ENCODE results near the gene JAML. TPM values are rescaled to one million over a fixed set of nuclear protein-coding genes. Genes with fewer than 3 reads are reported as not detected.

Gene JAML
- total and polyA plus RNA-seq, 9 of the 15 experiments (the other 6 are each of a cell fraction or from before 2014, with no cell fraction given): 0.05 to 0.32 (median 0.22) TPM; not detected in 4

- TF ChIP-seq CREB5 (CRISPR knock-in tag; IDR thresholded peaks at IDR 0.05) (no peak), YY1 (IDR thresholded peaks at IDR 0.05; ENCODE audit: borderline replicate concordance in 1 of 3, control insufficient read depth in 1 of 3, extremely low read depth in 1 of 3, insufficient read depth in 3 of 3, insufficient read length in 1 of 3, insufficient replicate concordance in 2 of 3, low read depth in 1 of 3, low read length in 2 of 3) (peak in 1 of 3 experiments; percentile 38), GABPA (tag; conservative IDR thresholded peaks at IDR 0.05; ENCODE audit: low read depth) (0 out of 2 replicates have a peak, but pooled peaks have one; percentile 27), DMBX1 (CRISPR knock-in tag; IDR thresholded peaks at IDR 0.05; ENCODE audit: borderline replicate concordance) (no peak), EZH2 (IDR thresholded peaks at IDR 0.05; ENCODE audit: borderline replicate concordance, low read depth, low read length) (no peak), PKNOX1 (IDR thresholded peaks at IDR 0.05) (peak; percentile 76), ZBTB40 (IDR thresholded peaks at IDR 0.05) (peak; percentile 39; the same call in 1 of the 2 replicates), ZBTB40 (CRISPR knock-in tag; IDR thresholded peaks at IDR 0.05) (no peak)
Observed at GRCh38 chr11:118147502-118147901, 77.3 kb downstream of the JAML start (continued).
